Measurements from ENCODE around the gene CDK5R2. TPM values are rescaled to one million over a fixed set of nuclear protein-coding genes. Genes with fewer than 3 reads are reported as not detected.
"Not testable (repeated sequence)": the region's sequence is repeated elsewhere in the genome, so short reads cannot be mapped to it uniquely, and the experiment has no call there.

The CDK5R2 gene
- not detected in 2 replicates for total RNA-seq (2014; rRNA removed; shearing (Covaris generic))

DNA sequence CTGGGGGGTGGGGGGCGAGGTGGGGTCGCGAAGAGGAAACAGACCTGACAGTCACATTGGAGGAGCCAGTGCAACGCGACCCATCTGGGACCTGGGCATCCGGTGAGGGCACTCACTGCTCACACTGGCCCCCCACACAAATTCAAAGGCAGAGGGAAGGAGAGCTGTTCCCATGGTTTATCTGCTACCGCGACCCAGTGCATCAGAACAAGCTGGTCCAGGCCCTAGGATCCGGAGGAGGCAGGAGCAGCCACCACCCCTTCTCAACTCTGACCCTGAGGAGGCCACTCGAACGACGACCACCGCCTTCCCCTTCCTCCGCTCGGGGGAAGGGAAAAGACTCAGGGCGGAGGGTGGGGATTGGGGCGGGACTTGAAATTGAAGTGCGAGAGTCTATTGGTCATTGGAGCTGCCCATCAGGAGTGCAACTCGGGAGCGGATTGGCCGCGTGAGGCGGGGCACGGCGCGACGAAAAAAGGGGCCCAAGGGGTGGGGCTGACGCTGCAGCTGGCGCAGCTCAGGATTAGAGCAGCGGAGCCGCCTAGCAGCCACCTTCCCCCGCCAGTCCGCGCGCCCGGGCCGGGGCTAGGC, at the start of gene CDK5R2:
Gene CDK5R2 (plus strand): TSS at position 526 of the 591 bp plus-strand sequence. CDS start 155 bp downstream, outside the sequence.
- DNase-seq (ENCODE audit: low spot score), result no peak

DNA sequence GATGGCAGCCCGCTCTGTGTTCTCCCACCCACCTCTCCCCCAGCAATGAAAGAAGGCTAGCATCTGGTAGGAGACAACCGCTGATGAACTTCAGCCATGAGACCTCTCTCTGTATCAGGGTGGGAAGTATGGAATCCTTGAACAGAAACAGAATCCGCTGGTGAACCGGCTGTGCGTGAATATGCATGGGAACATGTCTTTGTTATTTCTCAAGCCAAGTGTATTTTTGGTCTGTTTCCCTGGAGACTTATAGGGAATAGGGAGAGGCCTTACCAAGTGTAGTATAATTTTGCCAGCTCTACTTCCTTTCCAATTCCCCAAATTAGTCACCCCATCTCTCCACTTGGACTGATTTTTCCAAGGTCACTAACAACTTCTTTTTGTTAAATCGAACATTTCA, 48.7 kb upstream of the CDK5R2 start:
- DNase-seq (ENCODE audit: low spot score), result no peak

DNA sequence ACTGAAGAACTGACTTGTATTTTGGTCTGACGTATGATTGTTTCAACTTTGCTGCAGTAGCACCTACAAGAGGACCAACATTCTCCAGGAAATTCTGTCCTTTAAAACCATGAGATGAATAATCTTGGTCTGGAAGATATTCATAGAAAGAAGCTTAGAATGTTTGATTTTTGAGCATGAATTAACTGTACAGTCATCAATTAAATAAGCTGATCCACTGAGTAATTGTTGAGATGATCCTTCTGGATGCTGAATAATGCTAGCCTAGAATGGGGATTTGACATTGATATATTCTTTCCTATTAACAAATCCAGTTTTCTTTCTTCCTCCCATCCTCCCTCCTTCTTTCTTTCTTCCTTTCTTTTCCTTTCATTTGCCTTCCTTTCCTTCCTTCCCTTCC, 39.0 kb upstream of the CDK5R2 start:
- no peak for DNase-seq (ENCODE audit: low spot score)

DNA sequence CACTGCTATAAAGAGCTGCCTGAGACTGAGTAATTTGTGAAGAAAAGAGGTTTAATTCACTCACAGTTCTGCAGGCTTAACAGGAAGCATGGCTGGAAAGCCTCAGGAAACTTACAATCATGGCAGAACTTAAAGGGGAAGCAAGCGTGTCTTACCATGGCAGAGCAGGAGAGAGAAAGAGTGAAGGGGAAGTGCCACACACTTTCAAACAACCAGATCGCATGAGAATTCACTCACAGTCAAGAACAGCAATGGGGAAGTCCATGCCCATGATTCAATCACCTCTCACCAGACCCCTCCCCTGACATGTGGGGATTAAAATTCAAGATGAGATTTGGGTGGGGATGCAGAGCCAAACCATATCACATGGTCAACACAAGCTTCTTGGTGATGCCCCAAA, 34.7 kb upstream of the CDK5R2 start:
- no peak for DNase-seq (ENCODE audit: low spot score)

DNA sequence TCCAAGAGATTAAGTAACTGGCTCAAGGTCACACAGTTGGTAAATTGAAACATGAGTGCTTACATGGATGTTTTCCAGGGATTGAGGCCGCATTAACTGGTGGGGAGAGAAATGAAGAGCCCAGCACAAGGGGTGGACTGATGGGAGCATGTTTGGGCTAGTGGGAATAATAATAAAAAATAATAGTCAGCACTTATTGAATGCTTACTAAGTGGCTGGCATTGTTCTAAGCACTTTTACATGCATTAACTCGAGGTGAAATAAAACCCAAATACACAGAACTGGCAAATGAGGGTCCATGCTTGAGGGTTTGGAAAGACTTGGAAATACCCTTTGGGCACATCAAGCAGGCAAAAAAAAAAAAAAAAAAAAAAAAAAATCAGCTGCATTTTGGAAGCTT, 34.0 kb upstream of the CDK5R2 start:
- no peak for DNase-seq (ENCODE audit: low spot score)

DNA sequence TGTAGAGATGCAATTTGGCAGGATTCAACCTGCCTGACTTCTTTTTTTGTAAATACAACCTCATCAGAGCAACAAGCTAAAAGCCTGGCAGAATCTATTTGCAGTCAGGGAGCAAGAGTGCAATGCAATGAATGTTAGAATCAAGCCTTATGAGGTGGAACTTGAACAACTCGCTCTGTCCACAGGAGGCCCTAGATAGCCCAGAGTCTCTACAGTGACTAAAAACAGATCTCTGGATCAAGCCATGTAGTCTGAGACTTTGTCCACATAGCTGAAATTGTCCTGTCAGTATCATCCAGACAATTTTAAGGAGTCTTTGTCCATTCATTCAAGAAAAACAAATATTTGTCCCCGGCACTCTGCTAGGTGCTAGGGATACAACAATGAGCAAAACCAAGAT, 32.0 kb upstream of the CDK5R2 start:
- no peak for DNase-seq (ENCODE audit: low spot score)

DNA sequence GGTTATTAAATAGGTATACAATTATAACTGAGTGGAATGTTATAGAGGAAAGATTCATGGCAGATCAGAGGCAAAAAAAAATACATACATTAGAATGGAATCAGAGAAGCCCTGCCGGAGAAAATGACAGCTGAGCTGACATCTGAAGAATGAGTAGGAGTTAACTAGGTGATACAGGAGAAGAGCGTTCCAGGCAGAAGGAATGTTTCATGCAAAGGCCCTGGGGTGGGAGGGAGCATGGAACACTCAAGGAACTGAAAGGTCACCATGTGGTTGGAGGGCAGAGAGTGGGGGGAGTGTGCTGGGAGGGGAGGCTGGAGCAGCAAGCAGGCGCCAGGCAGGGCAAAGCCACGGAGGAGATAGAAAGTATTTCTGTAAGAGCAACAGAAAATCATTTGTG, 31.6 kb upstream of the CDK5R2 start:
- no peak for DNase-seq (ENCODE audit: low spot score)

DNA sequence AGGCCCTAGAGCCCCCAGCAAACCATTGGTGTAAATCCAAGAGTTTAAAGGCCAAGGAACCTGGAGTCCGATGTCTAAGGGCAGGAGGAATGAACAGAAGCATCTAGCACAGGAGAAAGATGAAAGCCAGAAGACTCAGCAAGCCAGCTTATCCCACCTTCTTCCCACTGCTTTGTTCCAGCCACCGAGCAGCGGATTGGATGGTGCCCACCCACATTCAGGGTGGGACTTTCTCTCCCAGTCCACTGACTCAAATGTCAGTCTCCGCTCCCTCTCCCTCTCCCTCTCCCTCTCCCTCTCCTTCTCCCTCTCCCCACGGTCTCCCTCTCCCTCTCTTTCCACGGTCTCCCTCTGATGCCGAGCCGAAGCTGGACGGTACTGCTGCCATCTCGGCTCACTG, 29.0 kb upstream of the CDK5R2 start:
- not testable (repeated sequence) for DNase-seq (ENCODE audit: low spot score)

DNA sequence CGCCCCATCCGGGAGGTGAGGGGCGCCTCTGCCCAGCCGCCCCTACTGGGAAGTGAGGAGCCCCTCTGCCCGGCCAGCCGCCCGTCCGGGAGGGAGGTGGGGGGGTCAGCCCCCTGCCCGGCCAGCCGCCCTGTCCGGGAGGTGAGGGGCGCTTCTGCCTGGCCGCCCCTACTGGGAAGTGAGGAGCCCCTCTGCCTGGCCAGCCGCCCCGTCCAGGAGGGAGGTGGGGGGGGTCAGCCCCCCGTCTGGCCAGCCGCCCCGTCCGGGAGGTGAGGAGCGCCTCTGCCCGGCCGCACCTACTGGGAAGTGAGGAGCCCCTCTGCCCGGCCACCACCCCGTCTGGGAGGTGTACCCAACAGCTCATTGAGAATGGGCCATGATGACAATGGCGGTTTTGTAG, 27.7 kb upstream of the CDK5R2 start:
- DNase-seq (ENCODE audit: low spot score), result not testable (repeated sequence)

DNA sequence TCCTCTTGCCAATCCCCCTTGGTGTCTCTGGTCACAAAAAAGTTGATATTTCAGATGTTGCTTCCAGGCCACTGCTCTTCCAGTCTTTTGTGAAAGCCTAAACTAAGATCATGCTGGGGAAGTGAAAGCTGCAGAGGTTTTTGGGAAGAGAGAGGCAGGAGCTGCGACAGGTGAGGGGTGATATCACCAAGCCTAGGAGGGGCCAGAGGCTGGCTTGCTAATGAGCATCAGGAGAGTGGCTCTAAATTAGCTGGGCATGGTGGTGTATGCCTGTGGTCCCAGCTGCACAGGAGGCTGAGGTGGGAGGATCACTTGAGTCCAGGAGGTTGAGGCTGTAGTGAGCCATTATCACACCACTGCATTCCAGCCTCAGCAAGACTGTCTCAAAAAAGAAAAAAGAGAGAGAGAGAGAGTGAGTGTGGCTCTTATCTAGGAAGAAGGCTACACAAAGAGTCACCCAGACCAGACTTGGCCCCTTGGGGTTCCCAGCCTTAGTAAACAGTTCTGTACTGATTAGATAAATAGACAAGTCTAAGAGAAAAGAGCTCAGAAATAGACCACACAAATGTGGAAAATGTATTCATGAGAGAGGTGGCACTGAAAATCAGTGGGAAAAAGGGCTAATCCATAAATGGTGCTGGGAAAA, 14.6 kb upstream of the CDK5R2 start:
- DNase-seq (ENCODE audit: low spot score), result no peak

DNA sequence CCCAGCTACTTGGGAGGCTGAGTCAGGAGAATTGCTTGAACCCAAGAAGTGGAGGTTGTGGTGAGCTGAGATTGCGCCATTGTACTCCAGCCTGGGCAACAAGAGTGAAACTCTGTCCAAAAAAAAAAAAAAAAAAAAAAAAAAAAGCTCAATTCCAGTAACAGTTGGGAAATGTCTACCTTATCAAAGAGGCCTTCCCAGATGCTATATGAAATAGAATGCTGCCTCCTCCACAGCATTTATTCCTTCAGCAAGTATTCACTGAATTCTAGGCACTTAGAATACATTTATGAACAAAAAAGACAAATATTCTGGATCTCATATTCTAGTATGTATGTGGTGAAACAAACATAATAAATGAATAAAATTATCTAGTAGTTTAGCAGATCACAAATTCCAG, 12.8 kb upstream of the CDK5R2 start:
- DNase-seq (ENCODE audit: low spot score), result no peak

DNA sequence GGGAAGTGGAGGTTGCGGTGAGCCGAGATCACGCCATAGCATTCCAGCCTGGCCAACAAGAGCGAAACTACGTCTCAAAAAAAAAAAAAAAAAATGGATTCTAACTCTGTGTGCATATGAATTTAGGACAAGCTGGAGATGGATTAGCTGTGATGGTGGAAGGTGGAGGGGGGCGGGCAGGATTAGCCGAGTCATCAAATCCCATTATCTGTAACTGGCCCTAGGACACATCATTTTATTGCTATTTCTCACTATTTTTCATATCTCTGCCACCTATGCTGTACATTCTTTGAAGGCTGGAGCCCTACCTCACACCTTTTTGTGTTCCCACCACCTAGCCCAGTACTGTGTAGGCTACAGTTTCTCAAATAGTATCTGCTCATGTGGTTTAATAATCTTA, 7.3 kb upstream of the CDK5R2 start:
- DNase-seq (ENCODE audit: low spot score), result no peak

DNA sequence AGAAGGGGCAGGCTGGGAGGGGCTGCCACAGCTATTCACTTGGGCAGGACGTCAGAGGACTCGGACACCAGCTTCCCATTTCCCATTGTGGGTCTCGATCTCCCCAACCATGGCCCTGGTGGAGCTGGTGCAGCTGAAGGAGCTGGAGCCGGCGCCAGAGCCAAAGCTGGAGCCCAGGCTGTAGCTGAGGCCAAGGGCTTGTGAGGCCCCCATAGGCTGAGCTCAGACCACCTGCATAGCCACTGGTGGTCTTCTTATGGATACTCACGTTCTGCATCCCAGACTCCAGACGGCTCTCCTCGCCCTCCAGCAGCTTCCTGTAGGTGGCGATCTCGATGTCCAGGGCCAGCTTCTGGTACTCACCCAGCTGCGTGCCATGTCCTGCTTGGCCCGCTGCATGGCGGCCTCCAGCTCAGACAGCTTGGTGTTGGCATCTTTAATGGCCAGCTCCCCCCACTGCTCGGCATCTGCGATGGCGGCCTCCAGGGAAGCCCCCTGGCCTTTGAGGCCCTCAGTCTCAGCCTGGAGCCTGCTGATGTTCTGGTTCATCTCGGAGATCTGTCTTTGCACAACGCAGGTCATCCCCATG, 6.0 kb upstream of the CDK5R2 start:
- no peak for DNase-seq (ENCODE audit: low spot score)

DNA sequence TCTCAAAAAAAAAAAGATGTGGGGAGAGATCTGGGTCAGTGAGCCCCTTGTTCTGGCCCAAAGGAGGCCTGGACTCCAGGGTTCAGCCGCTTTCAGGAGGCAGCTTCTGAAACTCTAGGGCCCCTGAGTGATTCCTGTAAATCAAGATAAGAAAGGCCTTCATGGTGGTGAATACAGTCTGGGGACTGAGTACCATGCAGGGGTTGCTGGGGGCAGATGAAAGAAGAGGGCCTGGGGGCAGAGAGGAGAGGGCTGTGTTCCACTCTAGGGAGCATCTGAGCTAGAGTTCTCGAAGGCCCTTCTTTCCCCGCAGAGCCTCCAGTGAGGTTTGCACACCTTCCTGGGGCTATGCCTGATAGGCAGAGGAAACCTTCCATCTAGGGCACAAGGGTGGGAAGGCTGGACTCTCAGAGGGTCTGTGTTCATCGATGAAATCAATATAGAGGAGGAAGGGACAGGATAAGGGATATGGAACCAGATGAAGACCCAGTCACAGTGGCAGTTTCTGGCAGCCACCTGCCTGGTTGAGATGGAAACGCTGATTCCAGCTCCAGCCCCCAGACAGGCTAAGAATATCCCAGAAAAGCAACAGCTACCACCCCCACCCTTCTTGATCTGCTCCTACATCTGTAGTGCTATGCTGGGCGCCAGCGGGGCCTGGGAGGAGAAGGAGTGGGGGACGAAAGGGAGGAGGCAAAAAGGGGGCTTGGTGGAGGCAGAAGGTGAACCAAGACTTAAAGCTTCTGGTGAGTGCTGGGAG, 4.7 kb upstream of the CDK5R2 start:
- no peak for DNase-seq (ENCODE audit: low spot score)

DNA sequence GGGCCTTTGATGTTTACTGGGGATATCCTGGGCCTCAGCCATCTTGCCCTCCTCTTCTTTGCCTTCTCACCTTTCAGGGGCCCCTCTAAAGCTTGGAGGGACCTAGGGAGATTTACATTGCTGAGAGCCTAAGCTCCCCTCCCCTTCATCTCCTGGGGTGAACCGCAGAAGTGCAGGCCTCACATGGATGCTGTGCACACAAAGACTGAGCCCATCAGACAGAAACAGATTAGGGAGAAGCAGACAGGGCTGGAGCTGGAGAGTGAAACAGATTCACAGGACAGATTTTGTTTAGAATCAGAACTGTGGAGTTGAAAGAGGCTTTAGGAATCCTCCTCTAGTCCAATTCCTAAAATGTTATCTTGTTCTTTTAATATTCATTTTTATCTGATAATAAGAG, 3.4 kb upstream of the CDK5R2 start:
- no peak for DNase-seq (ENCODE audit: low spot score)

DNA sequence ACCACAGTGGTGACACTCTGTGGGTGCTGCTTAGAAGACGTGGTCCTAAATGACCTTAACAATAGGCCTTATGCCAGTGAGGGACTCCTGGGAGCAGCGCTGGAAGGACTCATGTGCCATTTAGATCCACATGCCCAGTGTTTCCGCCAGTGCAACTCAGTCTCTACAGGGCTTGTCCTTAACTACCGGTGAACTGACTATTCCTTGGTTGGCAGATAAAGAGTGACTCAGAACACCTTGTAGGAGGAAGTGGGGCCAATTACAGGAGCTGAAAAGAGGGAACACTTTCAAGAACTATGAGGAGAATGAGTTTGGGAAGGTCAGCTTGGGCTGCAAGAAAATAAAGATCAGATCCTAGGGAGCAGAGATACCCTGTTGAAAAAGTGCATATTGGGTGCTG, 1.8 kb upstream of the CDK5R2 start:
- peak; percentile 8 for DNase-seq (ENCODE audit: low spot score)

DNA sequence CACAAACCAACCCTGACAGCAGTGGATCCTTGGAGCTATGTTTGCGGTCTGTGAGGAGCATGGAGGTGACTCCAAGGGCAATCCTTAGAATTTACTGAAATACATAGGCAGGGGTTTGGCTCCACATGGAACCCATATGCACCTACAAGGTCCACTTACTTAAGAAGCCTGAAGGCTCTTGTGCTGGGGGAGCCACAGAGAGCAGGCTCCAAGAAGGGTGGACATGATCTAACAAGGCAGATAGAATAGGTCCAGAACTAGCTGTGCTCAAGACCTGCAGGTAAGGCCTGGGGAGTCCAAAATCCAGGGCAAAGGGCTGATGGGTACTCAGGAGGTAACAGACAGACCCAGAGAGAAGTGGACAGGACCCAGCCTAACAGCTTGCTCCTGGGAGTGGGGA, 1.2 kb upstream of the CDK5R2 start:
- DNase-seq (ENCODE audit: low spot score), result no peak

DNA sequence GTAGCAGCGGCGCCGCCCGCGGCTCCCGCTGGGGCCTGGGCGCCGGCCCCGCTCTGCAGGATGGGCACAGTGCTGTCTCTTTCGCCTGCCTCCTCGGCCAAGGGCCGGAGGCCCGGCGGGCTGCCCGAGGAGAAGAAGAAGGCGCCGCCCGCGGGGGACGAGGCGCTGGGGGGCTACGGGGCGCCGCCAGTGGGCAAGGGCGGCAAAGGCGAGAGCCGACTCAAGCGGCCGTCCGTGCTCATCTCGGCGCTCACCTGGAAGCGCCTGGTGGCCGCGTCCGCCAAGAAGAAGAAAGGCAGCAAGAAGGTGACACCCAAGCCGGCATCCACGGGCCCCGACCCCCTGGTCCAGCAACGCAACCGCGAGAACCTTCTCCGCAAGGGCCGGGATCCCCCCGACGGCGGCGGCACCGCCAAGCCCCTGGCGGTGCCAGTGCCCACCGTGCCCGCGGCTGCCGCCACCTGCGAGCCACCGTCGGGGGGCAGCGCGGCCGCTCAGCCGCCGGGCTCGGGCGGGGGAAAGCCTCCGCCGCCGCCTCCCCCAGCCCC, 369 bp downstream of the CDK5R2 start:
- DNase-seq (ENCODE audit: low spot score), result no peak

DNA sequence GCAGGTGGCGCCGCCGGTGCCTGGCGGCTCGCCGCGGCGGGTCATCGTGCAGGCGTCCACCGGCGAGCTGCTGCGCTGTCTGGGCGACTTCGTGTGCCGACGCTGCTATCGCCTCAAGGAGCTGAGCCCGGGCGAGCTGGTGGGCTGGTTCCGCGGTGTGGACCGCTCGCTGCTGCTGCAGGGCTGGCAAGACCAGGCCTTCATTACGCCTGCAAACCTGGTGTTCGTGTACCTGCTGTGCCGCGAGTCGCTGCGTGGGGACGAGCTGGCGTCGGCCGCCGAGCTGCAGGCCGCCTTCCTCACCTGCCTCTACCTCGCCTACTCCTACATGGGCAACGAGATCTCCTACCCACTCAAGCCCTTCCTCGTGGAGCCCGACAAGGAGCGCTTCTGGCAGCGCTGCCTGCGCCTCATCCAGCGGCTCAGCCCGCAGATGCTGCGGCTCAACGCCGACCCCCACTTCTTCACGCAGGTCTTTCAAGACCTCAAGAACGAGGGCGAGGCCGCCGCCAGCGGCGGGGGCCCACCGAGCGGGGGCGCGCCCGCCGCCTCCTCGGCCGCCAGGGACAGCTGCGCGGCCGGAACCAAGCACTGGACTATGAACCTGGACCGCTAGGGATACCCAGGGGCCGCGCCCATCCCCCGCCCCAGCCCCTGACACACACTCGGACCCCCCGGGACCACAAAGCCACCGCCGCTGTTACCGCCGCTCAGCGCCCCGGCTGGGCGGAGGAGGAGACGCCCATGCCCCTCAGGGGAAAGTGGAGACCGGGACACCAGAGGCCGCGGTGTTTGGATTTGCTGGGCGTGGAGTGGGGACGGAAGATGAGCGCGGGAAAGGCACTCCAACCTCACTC, 1.1 kb downstream of the CDK5R2 start:
- DNase-seq (ENCODE audit: low spot score), result no peak

DNA sequence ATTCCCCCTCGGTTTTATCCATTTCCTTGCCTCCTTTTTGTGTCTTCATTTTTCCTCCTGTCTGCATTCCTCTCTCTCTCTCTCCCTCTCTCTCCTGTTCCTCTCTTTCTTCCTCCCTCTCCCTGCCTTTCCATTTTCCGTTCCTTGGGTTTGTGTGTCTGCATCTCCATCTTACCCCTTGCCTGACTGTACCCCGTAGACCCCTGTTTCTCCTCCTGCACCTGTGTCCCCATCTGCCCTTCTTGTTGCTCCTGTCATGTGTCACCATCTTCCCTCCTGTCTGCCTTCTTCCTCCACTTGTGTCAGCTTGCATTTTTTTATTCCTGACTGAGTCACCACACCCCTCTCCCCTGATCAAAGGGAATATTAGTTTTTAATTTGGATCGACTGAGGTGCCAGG, 1.8 kb downstream of the CDK5R2 start:
- no peak for DNase-seq (ENCODE audit: low spot score)

Measured in HT-29 (cell line).